GM12878 (cell line): ENCODE measurements around the gene MAN2A2.

Source experiments
- EZH2 ChIP-seq: IDR thresholded peaks from 2 replicates; pipeline ENCODE4 v1.6.1; 2012; ENCODE audit warnings: low read depth, mild to moderate bottlenecking, control low read depth, inconsistent platforms, low read length, borderline replicate concordance; ENCODE audit not compliant: control insufficient read depth
- PAX5 ChIP-seq: IDR thresholded peaks from 2 replicates; pipeline ENCODE4 v1.6.1; 2011; ENCODE audit warnings: low read depth, low read length, borderline replicate concordance
- POLR2A ChIP-seq: IDR thresholded peaks from 2 replicates; pipeline ENCODE4 v1.6.1; 2011; ENCODE audit warnings: low read depth, mild to moderate bottlenecking, low read length
- POLR2AphosphoS5 ChIP-seq: IDR thresholded peaks from 2 replicates; pipeline ENCODE4 v1.6.1; 2011; ENCODE audit warnings: mild to moderate bottlenecking, low read length, inconsistent platforms
- TF ChIP-seq, protein P1 (sequence below): IDR thresholded peaks from 2 replicates; pipeline ENCODE4 v1.6.1; 2012; ENCODE audit warnings: low read depth, low read length, improper control_type of control experiment
- TF ChIP-seq, protein P2 (sequence below): IDR thresholded peaks from 2 replicates; pipeline ENCODE4 v1.6.1; 2012; ENCODE audit warnings: mild to moderate bottlenecking, low read depth, low read length
- TF ChIP-seq, protein P3 (sequence below), 3 experiments: IDR thresholded peaks in 2 of 3; conservative IDR thresholded peaks in 1 of 3; 2 replicates each; pipeline ENCODE4 v1.5.1; 2011; ENCODE audit warnings: low read depth in 3 of 3, low read length in 3 of 3, mild to moderate bottlenecking in 3 of 3, control low read depth in 2 of 3, moderate library complexity in 2 of 3, inconsistent platforms in 1 of 3, mixed read lengths in 1 of 3; ENCODE audit not compliant: control insufficient read depth in 2 of 3, insufficient read depth in 1 of 3; ENCODE audit errors: extremely low read depth in 1 of 3

DNA sequence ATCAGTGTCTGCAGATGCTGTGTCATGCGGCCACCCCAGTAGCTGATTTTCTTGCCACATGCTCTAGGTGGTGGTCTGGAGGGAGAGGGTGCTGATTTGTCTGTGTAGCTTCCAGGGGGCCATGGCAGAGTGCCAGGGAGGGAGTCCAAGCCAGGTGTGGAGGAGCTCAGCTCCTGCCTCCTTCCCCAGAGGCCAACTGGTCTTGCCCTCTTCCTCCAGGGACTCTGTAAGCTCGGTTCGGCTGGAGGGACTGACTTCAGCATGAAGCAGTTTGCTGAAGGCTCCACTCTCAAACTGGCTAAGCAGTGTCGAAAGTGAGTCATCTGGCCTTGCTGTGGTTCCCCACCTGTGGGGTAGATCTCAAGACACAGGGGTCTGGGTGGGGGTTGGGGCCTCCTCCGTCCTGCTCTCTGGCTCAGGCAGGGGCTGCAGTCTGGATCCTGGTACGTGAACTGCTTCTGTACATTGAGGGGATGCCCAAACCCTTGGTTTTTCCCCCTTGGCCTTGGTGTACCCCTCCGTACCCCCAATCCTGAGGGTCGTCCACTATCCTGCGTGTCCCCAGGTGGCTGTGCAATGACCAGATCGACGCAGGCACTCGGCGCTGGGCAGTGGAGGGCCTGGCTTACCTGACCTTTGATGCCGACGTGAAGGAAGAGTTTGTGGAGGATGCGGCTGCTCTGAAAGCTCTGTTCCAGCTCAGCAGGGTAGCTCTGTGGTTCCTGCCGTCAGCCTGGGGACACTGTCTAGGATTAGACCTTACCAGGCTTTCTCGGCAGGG lies 44.7 kb downstream of the MAN2A2 start:
- TF ChIP-seq PAX5 = no peak
- TF ChIP-seq, protein P1, sequence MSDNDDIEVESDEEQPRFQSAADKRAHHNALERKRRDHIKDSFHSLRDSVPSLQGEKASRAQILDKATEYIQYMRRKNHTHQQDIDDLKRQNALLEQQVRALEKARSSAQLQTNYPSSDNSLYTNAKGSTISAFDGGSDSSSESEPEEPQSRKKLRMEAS = no peak
- TF ChIP-seq EZH2 = no peak
- TF ChIP-seq, protein P2, sequence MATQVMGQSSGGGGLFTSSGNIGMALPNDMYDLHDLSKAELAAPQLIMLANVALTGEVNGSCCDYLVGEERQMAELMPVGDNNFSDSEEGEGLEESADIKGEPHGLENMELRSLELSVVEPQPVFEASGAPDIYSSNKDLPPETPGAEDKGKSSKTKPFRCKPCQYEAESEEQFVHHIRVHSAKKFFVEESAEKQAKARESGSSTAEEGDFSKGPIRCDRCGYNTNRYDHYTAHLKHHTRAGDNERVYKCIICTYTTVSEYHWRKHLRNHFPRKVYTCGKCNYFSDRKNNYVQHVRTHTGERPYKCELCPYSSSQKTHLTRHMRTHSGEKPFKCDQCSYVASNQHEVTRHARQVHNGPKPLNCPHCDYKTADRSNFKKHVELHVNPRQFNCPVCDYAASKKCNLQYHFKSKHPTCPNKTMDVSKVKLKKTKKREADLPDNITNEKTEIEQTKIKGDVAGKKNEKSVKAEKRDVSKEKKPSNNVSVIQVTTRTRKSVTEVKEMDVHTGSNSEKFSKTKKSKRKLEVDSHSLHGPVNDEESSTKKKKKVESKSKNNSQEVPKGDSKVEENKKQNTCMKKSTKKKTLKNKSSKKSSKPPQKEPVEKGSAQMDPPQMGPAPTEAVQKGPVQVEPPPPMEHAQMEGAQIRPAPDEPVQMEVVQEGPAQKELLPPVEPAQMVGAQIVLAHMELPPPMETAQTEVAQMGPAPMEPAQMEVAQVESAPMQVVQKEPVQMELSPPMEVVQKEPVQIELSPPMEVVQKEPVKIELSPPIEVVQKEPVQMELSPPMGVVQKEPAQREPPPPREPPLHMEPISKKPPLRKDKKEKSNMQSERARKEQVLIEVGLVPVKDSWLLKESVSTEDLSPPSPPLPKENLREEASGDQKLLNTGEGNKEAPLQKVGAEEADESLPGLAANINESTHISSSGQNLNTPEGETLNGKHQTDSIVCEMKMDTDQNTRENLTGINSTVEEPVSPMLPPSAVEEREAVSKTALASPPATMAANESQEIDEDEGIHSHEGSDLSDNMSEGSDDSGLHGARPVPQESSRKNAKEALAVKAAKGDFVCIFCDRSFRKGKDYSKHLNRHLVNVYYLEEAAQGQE = no peak
- TF ChIP-seq, protein P3, sequence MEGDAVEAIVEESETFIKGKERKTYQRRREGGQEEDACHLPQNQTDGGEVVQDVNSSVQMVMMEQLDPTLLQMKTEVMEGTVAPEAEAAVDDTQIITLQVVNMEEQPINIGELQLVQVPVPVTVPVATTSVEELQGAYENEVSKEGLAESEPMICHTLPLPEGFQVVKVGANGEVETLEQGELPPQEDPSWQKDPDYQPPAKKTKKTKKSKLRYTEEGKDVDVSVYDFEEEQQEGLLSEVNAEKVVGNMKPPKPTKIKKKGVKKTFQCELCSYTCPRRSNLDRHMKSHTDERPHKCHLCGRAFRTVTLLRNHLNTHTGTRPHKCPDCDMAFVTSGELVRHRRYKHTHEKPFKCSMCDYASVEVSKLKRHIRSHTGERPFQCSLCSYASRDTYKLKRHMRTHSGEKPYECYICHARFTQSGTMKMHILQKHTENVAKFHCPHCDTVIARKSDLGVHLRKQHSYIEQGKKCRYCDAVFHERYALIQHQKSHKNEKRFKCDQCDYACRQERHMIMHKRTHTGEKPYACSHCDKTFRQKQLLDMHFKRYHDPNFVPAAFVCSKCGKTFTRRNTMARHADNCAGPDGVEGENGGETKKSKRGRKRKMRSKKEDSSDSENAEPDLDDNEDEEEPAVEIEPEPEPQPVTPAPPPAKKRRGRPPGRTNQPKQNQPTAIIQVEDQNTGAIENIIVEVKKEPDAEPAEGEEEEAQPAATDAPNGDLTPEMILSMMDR (IDR thresholded peaks at IDR 0.05 in 2 of 3, conservative IDR thresholded peaks at IDR 0.05 in 1 of 3; ENCODE audit: control insufficient read depth in 2 of 3, extremely low read depth in 1 of 3, insufficient read depth in 1 of 3, low read depth in 3 of 3, low read length in 3 of 3) = no peak
- no peak; the same call in none of the 2 replicates for TF ChIP-seq POLR2A
- TF ChIP-seq POLR2AphosphoS5 = no peak
